Measurements from ENCODE around the gene ITGB4. TPM values are rescaled to one million over a fixed set of nuclear protein-coding genes. Genes with fewer than 3 reads are reported as not detected.

The ITGB4 gene
- total and polyA plus RNA-seq, 2 experiments from 2014 or later, result 6.1 to 9.7 TPM

DNA sequence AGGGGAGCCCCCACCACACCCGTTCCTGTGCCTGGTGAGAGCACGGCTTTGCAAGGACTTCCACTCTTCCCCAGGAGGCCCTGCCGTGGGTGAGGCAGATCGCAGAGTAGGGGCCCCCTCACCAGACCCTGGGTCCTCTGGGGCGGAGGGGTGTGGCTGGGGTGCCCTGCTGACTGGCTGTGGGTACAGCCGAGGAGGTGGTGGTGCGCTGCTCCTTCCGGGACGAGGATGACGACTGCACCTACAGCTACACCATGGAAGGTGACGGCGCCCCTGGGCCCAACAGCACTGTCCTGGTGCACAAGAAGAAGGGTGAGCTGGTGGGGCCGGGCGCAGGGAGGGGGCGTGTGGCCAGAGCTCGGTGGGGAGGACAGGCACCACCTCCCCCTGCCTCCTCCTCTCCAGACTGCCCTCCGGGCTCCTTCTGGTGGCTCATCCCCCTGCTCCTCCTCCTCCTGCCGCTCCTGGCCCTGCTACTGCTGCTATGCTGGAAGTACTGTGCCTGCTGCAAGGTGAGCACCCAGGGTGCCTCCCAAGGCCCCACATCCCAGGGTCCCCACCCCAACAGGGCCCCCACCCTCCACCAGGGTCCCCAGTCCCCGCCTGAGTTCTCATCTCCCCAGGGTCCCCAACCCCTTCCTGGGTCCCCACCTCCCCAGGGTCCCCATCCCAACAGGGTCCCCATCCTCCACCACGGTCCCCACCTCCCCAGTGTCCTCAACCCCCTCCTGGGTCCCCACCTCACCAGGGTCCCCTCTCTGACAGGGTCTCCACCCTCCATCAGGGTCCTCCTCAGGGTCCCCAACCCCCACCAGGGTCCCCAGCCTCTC is 16.1 kb downstream of the ITGB4 start:
- Mint-ChIP-seq H3K9me3 (no peaks in the 10 kb centered on the region), H3K27me3 (ENCODE audit: insufficient read depth, low read depth, poor library complexity) (peaks cover 4% of the 10 kb centered on the region), H3K4me3 (no peak overlapping the region), H3K27ac (no peak overlapping the region), H3K36me3 (ENCODE audit: low read depth) (no peaks in the 10 kb centered on the region; the same call in 2 of the 3 replicates), H3K4me1 (0 out of 3 replicates have a peak, but pooled peaks cover 6% of the 10 kb centered on the region)
- Histone ChIP-seq H4K20me1 (replicated peaks; ENCODE audit: insufficient read depth) (no peaks in the 10 kb centered on the region), H3K4me2 (no peak overlapping the region), H3K36me3 (ENCODE audit: insufficient read depth) (no peaks in the 10 kb centered on the region), H3K4me3 (no peak overlapping the region), H3F3A (replicated peaks; ENCODE audit: low read depth) (no peaks in the 10 kb centered on the region), H3K79me2 (replicated peaks; ENCODE audit: insufficient read depth) (no peaks in the 10 kb centered on the region), H3K27me3 (ENCODE audit: insufficient read depth) (no peaks in the 10 kb centered on the region), H3K27ac (ENCODE audit: low read depth) (no peak overlapping the region), H3K9me2 (ENCODE audit: insufficient read depth) (no peaks in the 10 kb centered on the region), H3K4me1 (ENCODE audit: insufficient read depth) (no peaks in the 10 kb centered on the region), H2AFZ (no peak overlapping the region)
- no peak for TF ChIP-seq EZH2 (IDR thresholded peaks at IDR 0.05; ENCODE audit: low read depth, unreplicated experiment)
- TF ChIP-seq ZNF114 (CRISPR knock-in tag; IDR thresholded peaks at IDR 0.05), result no peak
- TF ChIP-seq, protein P1, sequence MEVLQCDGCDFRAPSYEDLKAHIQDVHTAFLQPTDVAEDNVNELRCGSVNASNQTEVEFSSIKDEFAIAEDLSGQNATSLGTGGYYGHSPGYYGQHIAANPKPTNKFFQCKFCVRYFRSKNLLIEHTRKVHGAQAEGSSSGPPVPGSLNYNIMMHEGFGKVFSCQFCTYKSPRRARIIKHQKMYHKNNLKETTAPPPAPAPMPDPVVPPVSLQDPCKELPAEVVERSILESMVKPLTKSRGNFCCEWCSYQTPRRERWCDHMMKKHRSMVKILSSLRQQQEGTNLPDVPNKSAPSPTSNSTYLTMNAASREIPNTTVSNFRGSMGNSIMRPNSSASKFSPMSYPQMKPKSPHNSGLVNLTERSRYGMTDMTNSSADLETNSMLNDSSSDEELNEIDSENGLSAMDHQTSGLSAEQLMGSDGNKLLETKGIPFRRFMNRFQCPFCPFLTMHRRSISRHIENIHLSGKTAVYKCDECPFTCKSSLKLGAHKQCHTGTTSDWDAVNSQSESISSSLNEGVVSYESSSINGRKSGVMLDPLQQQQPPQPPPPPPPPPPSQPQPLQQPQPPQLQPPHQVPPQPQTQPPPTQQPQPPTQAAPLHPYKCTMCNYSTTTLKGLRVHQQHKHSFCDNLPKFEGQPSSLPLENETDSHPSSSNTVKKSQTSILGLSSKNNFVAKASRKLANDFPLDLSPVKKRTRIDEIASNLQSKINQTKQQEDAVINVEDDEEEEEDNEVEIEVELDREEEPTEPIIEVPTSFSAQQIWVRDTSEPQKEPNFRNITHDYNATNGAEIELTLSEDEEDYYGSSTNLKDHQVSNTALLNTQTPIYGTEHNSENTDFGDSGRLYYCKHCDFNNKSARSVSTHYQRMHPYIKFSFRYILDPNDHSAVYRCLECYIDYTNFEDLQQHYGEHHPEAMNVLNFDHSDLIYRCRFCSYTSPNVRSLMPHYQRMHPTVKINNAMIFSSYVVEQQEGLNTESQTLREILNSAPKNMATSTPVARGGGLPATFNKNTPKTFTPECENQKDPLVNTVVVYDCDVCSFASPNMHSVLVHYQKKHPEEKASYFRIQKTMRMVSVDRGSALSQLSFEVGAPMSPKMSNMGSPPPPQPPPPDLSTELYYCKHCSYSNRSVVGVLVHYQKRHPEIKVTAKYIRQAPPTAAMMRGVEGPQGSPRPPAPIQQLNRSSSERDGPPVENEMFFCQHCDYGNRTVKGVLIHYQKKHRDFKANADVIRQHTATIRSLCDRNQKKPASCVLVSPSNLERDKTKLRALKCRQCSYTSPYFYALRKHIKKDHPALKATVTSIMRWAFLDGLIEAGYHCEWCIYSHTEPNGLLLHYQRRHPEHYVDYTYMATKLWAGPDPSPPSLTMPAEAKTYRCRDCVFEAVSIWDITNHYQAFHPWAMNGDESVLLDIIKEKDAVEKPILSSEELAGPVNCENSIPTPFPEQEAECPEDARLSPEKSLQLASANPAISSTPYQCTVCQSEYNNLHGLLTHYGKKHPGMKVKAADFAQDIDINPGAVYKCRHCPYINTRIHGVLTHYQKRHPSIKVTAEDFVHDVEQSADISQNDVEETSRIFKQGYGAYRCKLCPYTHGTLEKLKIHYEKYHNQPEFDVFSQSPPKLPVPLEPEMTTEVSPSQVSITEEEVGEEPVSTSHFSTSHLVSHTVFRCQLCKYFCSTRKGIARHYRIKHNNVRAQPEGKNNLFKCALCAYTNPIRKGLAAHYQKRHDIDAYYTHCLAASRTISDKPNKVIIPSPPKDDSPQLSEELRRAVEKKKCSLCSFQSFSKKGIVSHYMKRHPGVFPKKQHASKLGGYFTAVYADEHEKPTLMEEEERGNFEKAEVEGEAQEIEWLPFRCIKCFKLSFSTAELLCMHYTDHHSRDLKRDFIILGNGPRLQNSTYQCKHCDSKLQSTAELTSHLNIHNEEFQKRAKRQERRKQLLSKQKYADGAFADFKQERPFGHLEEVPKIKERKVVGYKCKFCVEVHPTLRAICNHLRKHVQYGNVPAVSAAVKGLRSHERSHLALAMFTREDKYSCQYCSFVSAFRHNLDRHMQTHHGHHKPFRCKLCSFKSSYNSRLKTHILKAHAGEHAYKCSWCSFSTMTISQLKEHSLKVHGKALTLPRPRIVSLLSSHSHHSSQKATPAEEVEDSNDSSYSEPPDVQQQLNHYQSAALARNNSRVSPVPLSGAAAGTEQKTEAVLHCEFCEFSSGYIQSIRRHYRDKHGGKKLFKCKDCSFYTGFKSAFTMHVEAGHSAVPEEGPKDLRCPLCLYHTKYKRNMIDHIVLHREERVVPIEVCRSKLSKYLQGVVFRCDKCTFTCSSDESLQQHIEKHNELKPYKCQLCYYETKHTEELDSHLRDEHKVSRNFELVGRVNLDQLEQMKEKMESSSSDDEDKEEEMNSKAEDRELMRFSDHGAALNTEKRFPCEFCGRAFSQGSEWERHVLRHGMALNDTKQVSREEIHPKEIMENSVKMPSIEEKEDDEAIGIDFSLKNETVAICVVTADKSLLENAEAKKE (CRISPR knock-in tag; IDR thresholded peaks at IDR 0.05), result no peak
- TF ChIP-seq POLR2AphosphoS5 (IDR thresholded peaks at IDR 0.05; ENCODE audit: low read depth), result no peak
- no peak for TF ChIP-seq JUNB (IDR thresholded peaks at IDR 0.05; ENCODE audit: unreplicated experiment)
- no peak for TF ChIP-seq CTCF (conservative IDR thresholded peaks at IDR 0.05; ENCODE audit: low read depth in 2 of 2)
- ATAC-seq, result no peak
- DNase-seq (ENCODE audit: low spot score), result no peak

All from GM23338 (cell line).